Trophoblast cell (in vitro differentiated cells and primary cell): ENCODE results near the gene HEATR9. TPM values are rescaled to one million over a fixed set of nuclear protein-coding genes. Genes with fewer than 3 reads are reported as not detected.

Experiments
- DNase-seq, 2 donors: peaks; one replicate each; pipeline ENCODE4 v3.0.0-alpha.2; 2016
- H2AFZ ChIP-seq: 2 replicates; pipeline ENCODE4 v1.6.1; 2013; ENCODE audit warnings: low read length, moderate library complexity, mild to moderate bottlenecking; ENCODE audit not compliant: insufficient read depth, poor library complexity
- H2AK5ac ChIP-seq: 2 replicates; pipeline ENCODE4 v1.6.1; 2013; ENCODE audit warnings: mild to moderate bottlenecking, low read length
- H2BK120ac ChIP-seq: 2 replicates; pipeline ENCODE4 v1.6.1; 2013; ENCODE audit warnings: low read length, mild to moderate bottlenecking, moderate library complexity; ENCODE audit not compliant: insufficient read depth, poor library complexity
- H2BK12ac ChIP-seq: 2 replicates; pipeline ENCODE4 v1.6.1; 2013; ENCODE audit warnings: mild to moderate bottlenecking, low read length, moderate library complexity
- H2BK5ac ChIP-seq: 2 replicates; pipeline ENCODE4 v1.6.1; 2013; ENCODE audit warnings: low read length, low read depth, moderate library complexity, mild to moderate bottlenecking; ENCODE audit not compliant: poor library complexity
- H3K14ac ChIP-seq: 2 replicates; pipeline ENCODE4 v1.6.1; 2013; ENCODE audit warnings: mild to moderate bottlenecking, low read length
- H3K18ac ChIP-seq: 2 replicates; pipeline ENCODE4 v1.6.1; 2013; ENCODE audit warnings: mild to moderate bottlenecking, low read length
- H3K23ac ChIP-seq: 2 replicates; pipeline ENCODE4 v1.6.1; 2013; ENCODE audit warnings: low read length
- H3K27ac ChIP-seq: 2 replicates; pipeline ENCODE4 v1.5.1; 2013; ENCODE audit warnings: low read depth, mild to moderate bottlenecking, inconsistent platforms, low read length, moderate library complexity
- H3K27me3 ChIP-seq: 2 replicates; pipeline ENCODE4 v1.6.1; 2013; ENCODE audit warnings: inconsistent platforms, mild to moderate bottlenecking, low read length, moderate library complexity; ENCODE audit not compliant: insufficient read depth
- H3K36me3 ChIP-seq, 2 experiments: 1 replicate in 1 of 2; 2 replicates in 1 of 2; pipeline ENCODE4 v1.6.1; 2013; ENCODE audit warnings: low read length in 2 of 2, mild to moderate bottlenecking in 2 of 2, moderate library complexity in 1 of 2; ENCODE audit not compliant: insufficient read depth in 2 of 2, control insufficient read depth in 1 of 2
- H3K4ac ChIP-seq: 2 replicates; pipeline ENCODE4 v1.6.1; 2013; ENCODE audit warnings: low read depth, mild to moderate bottlenecking, low read length, moderate library complexity
- H3K4me1 ChIP-seq, 2 experiments: 1 replicate in 1 of 2; 2 replicates in 1 of 2; pipeline ENCODE4 v1.6.1; 2013; ENCODE audit warnings: low read length in 2 of 2, mild to moderate bottlenecking in 2 of 2, moderate library complexity in 1 of 2; ENCODE audit not compliant: insufficient read depth in 2 of 2, control insufficient read depth in 1 of 2
- H3K4me2 ChIP-seq: 2 replicates; pipeline ENCODE4 v1.6.1; 2013; ENCODE audit warnings: inconsistent platforms, mild to moderate bottlenecking, low read length, moderate library complexity
- H3K4me3 ChIP-seq: 2 replicates; pipeline ENCODE4 v1.5.1; 2013; ENCODE audit warnings: mild to moderate bottlenecking, low read depth, low read length, inconsistent platforms
- H3K79me1 ChIP-seq: one replicate; pipeline ENCODE4 v1.6.1; 2013; ENCODE audit warnings: low read length
- H3K79me2 ChIP-seq: 2 replicates; pipeline ENCODE4 v1.6.1; 2013; ENCODE audit warnings: low read length, mild to moderate bottlenecking; ENCODE audit not compliant: control insufficient read depth, insufficient read depth, poor library complexity
- H3K9ac ChIP-seq: 2 replicates; pipeline ENCODE4 v1.6.1; 2013; ENCODE audit warnings: mild to moderate bottlenecking, low read length
- H3K9me3 ChIP-seq: 2 replicates; pipeline ENCODE4 v1.6.1; 2013; ENCODE audit warnings: low read depth, mild to moderate bottlenecking, control low read depth, inconsistent platforms, low read length; ENCODE audit not compliant: insufficient read depth
- H4K12ac ChIP-seq: 2 replicates; pipeline ENCODE4 v1.6.1; 2013; ENCODE audit warnings: low read depth, mild to moderate bottlenecking, low read length, moderate library complexity
- H4K8ac ChIP-seq: 2 replicates; pipeline ENCODE4 v1.6.1; 2013; ENCODE audit warnings: low read depth, mild to moderate bottlenecking, low read length, moderate library complexity
- H4K91ac ChIP-seq: one replicate; pipeline ENCODE4 v1.6.1; 2013; ENCODE audit warnings: low read depth, mild to moderate bottlenecking, low read length, moderate library complexity
- WGBS: extraction: QIAGEN DNeasy Blood & Tissue Kit; methylation state at CpG from one replicate; pipeline ENCODE4 v1.1.7; 2013; ENCODE audit warnings: missing lambda C conversion rate; ENCODE audit not compliant: insufficient read length, insufficient coverage; ENCODE audit errors: extremely low coverage; 5-methylcytosine and 5-hydroxymethylcytosine counted together
- polyA plus RNA-seq: library from polyadenylated mRNA; stranded (reverse); fragments of 200-250 nt; gene quantifications from 2 replicates; pipeline ENCODE4 v1.2.3, GENCODE V29; 2013

HEATR9 gene
- polyA plus RNA-seq = 0.04 TPM in 1 of 2 replicates, not detected in the other

DNA sequence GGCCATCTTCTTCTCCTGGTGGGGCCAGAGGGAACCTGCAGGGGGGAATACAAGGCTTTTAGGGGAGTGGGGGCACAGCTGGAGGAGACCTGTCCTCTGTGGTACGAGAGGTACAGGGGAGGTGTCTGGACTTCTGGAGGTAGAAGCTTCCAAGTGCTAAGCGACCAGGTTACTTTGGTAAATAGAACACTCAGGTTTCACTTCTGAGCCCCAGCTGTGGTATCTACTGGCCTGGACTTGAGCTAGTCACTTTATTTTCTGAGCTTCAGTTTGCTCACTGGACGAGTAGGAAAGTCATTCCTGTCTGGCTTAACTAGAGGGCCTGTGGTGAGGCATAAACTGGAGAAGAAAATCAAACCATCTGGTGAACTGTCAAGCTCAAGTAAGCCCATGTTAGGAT lies at the start of gene HEATR9:
Gene HEATR9, minus strand, starts transcription at position 155 of the 400 bp plus-strand sequence. Its CDS starts 149 bp downstream, at position 6.
- no peaks in the 10 kb centered on the region for H3K36me3 ChIP-seq
- no peaks in the 10 kb centered on the region for H3K27me3 ChIP-seq
- no peak within 1 kb of the TSS for H4K12ac ChIP-seq
- H3K14ac ChIP-seq = no peak within 1 kb of the TSS
- no peak within 1 kb of the TSS for H3K9ac ChIP-seq
- peaks cover 3 to 4% of the 10 kb centered on the region in 2 experiments for H3K4me1 ChIP-seq
- no peak within 1 kb of the TSS for H2AFZ ChIP-seq
- H4K8ac ChIP-seq = no peak within 1 kb of the TSS
- no peak within 1 kb of the TSS for H3K23ac ChIP-seq
- no peaks in the 10 kb centered on the region for H3K9me3 ChIP-seq
- no peak within 1 kb of the TSS for H4K91ac ChIP-seq
- H3K79me2 ChIP-seq = no peaks in the 10 kb centered on the region
- no peak within 1 kb of the TSS for H2AK5ac ChIP-seq
- no peak for DNase-seq
- no peak within 1 kb of the TSS for H2BK120ac ChIP-seq
- H3K4me3 ChIP-seq = no peak within 1 kb of the TSS
- H3K79me1 ChIP-seq = no peaks in the 10 kb centered on the region
- H3K4ac ChIP-seq = no peak within 1 kb of the TSS
- no peak within 1 kb of the TSS for H3K18ac ChIP-seq
- no CpG with 5 or more reads among the region's 3 CpGs for WGBS
- no peak within 1 kb of the TSS for H2BK5ac ChIP-seq
- no peak within 1 kb of the TSS for H2BK12ac ChIP-seq
- no peak within 1 kb of the TSS for H3K4me2 ChIP-seq
- H3K27ac ChIP-seq = no peak within 1 kb of the TSS

DNA sequence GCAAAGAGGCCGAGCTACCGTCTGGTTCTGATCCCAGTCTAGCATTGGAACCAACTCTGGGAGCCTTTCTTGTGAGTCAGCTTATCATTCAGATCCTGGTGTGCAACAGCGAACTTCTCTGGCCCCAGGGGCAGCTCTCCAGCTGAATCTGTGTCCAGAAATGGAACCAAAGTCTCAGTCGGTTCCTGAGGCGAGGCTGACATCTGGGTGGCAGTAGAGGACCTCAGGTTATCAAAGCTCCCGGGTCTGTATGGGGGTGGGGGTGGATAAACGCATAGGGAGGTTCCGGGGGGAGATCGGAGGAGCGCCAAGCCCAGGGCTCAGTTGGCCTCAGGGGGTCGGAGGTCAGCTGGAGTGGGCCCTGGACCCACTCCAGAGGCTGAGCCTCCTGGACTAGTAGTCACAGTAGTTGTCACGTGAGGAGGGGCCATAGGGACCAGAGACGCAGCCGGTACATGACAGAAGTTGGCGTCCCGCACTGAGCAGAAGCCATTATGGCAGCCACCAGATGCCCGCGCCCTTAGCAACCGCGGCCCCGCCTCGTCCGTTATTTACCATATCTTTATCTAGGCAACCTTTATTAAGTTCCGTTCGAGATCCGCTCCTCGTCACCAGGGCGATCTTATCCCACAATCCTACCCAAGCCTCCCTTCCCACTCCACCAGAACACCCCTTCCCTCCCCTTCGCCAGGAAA lies 49.0 kb upstream of the HEATR9 start:
- no peak for DNase-seq

DNA sequence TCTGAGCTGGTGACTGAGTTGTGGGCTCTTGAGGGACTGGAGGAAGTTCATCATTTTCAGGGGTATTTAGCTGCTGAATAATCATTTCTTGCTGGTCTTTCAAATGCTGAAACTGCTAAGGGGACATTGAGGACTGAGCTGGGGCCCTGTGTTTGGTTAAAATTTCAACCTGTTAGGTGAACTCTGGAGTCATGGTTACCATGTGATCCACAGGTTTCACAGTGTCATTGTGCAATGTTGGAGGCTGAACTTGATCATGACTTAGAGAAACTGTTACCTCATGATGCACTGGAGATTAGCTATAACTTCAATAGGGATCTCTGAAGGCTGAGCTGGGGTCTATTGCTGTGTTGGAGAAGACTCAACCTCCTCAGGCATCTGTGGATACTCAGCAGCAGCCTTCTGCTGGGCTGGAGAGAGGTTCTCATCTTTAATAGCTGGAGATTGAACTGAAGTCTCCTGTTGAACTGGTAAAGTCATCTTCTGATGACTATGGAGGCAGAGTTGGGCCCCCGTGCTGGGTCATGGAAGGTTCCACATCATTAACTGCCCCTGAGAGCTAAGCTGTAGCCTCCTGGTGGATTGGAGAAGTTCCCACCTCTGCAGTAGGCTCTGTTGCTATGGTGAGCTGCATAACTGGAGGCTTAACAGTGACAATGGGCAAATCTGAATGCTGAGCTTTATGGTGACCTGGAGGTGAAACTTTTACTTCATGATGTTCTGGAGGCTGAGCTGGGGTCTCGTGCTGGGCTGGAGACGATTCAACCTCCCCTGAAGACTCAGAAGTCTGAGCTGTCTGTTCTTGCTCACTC lies 46.7 kb upstream of the HEATR9 start:
- Histone ChIP-seq H3K27ac (no peak overlapping the region), H2BK5ac (no peak overlapping the region), H3K79me1 (no peaks in the 10 kb centered on the region), H3K9ac (no peak overlapping the region), H3K36me3 (peaks cover 0 to 1% of the 10 kb centered on the region in 2 experiments), H2BK12ac (no peak overlapping the region), H3K79me2 (no peaks in the 10 kb centered on the region), H2BK120ac (no peak overlapping the region), H3K27me3 (no peaks in the 10 kb centered on the region), H3K4me1 (no peaks in the 10 kb centered on the region), H2AK5ac (no peak overlapping the region), H3K23ac (no peak overlapping the region), H3K18ac (no peak overlapping the region), H4K12ac (no peak overlapping the region), H2AFZ (no peak overlapping the region), H3K14ac (no peak overlapping the region), H3K4me2 (no peak overlapping the region), H4K91ac (no peak overlapping the region), H3K4ac (no peak overlapping the region), H3K4me3 (no peak overlapping the region), H3K9me3 (peaks cover 7% of the 10 kb centered on the region), H4K8ac (no peak overlapping the region)
- WGBS = no CpG with 5 or more reads among the region's 3 CpGs
- DNase-seq = no peak

More for the DNA sequence above, 49.0 kb upstream of the HEATR9 start:
- WGBS = no CpG with 5 or more reads among the region's 29 CpGs
- H3K79me1 ChIP-seq = no peaks in the 10 kb centered on the region
- no peak overlapping the region for H3K23ac ChIP-seq
- H3K9me3 ChIP-seq = peaks cover 7% of the 10 kb centered on the region
- no peak overlapping the region for H4K91ac ChIP-seq
- no peak overlapping the region for H3K18ac ChIP-seq
- H3K14ac ChIP-seq = no peak overlapping the region
- H3K4me1 ChIP-seq = no peaks in the 10 kb centered on the region
- H4K8ac ChIP-seq = no peak overlapping the region
- no peaks in the 10 kb centered on the region for H3K27me3 ChIP-seq
- H3K4me3 ChIP-seq = no peak overlapping the region
- no peak overlapping the region for H2AFZ ChIP-seq
- no peak overlapping the region for H2BK5ac ChIP-seq
- H3K27ac ChIP-seq = no peak overlapping the region
- no peak overlapping the region for H3K9ac ChIP-seq
- H3K79me2 ChIP-seq = no peaks in the 10 kb centered on the region
- H3K4ac ChIP-seq = no peak overlapping the region
- H2AK5ac ChIP-seq = no peak overlapping the region
- no peak overlapping the region for H4K12ac ChIP-seq
- no peak overlapping the region for H2BK12ac ChIP-seq
- no peak overlapping the region for H2BK120ac ChIP-seq
- H3K36me3 ChIP-seq = peaks cover 0 to 1% of the 10 kb centered on the region in 2 experiments
- H3K4me2 ChIP-seq = no peak overlapping the region

DNA sequence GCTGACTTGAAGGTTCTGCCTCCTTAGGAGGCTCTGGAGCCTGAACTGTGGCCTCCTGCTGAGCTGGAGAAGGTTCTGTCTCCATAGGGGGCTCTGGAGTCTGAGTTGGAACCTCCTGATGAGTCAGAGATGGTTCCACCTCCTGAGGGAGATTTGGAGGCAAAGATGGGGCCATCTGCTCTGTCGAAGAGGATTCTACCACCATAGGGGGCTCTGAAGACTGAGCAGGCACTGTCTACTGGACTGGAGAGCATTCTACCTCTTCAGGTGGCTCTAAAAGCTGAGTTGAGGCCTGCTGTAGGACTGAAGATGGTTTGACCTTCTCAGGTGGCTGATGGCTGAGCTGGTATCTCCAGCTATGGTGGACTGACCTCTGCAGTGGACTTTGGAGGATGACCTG lies 45.7 kb upstream of the HEATR9 start:
- Histone ChIP-seq H3K4me3 (no peak overlapping the region), H4K91ac (no peak overlapping the region), H3K27me3 (no peaks in the 10 kb centered on the region), H2BK120ac (no peak overlapping the region), H2AK5ac (no peak overlapping the region), H2BK5ac (no peak overlapping the region), H3K4ac (no peak overlapping the region), H3K14ac (no peak overlapping the region), H3K4me2 (no peak overlapping the region), H4K8ac (no peak overlapping the region), H3K18ac (no peak overlapping the region), H3K79me2 (no peaks in the 10 kb centered on the region), H3K36me3 (peaks cover 0 to 1% of the 10 kb centered on the region in 2 experiments), H3K79me1 (no peaks in the 10 kb centered on the region), H4K12ac (no peak overlapping the region), H3K4me1 (no peaks in the 10 kb centered on the region), H3K9ac (no peak overlapping the region), H3K27ac (no peak overlapping the region), H2BK12ac (no peak overlapping the region), H3K9me3 (peaks cover 7% of the 10 kb centered on the region), H3K23ac (no peak overlapping the region), H2AFZ (no peak overlapping the region)
- WGBS = no CpG with 5 or more reads among the region's 1 CpG
- no peak for DNase-seq
